Ovary (tissue), 3 donors: ENCODE data around the gene PIGH.

ENCODE experiments used
- POLR2A ChIP-seq: fragments of 450-650 bp; IDR thresholded peaks from one replicate; pipeline ENCODE4 v1.6.1; 2017; ENCODE audit warnings: antibody characterized with exemption, mild to moderate bottlenecking, moderate library complexity
- TF ChIP-seq, protein P1 (sequence below), 3 donors: fragments of 450-650 bp in 2 of 3; fragments of 200-600 bp in 1 of 3; IDR thresholded peaks; one replicate each; pipeline versions ENCODE4 v1.5.1 to v1.8.0; 2016 to 2022; ENCODE audit warnings: antibody characterized with exemption in 3 of 3, mild to moderate bottlenecking in 1 of 3
- donor health status: DM: no; HTN: no; CAD: no.

DNA sequence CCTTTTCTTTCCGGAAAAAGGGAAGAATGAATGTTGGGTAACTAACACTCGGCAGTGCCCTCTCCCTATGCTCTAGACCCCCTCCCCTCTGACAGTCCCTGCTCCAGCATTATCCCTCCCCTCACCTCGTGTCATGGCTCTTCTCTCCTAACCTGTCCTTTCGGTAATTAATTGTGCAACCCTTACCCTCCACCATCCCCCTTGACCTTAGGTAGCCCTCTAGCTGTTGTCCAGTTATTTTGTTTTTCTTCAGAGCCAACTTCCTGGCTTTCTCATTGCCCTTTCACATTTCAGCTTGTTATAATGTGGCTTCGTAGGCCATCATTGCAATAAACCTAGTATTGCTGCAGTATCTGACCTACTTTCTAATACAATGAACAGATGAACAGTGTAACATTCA, 30.9 kb upstream of the PIGH start:
- TF ChIP-seq, protein P1, sequence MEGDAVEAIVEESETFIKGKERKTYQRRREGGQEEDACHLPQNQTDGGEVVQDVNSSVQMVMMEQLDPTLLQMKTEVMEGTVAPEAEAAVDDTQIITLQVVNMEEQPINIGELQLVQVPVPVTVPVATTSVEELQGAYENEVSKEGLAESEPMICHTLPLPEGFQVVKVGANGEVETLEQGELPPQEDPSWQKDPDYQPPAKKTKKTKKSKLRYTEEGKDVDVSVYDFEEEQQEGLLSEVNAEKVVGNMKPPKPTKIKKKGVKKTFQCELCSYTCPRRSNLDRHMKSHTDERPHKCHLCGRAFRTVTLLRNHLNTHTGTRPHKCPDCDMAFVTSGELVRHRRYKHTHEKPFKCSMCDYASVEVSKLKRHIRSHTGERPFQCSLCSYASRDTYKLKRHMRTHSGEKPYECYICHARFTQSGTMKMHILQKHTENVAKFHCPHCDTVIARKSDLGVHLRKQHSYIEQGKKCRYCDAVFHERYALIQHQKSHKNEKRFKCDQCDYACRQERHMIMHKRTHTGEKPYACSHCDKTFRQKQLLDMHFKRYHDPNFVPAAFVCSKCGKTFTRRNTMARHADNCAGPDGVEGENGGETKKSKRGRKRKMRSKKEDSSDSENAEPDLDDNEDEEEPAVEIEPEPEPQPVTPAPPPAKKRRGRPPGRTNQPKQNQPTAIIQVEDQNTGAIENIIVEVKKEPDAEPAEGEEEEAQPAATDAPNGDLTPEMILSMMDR (IDR thresholded peaks at IDR 0.05): no peak
- no peak for TF ChIP-seq POLR2A
